ENCODE measurements around the gene KIAA1217.

GRCh38 chr10:24259365-24260130, 50.6 kb downstream of the KIAA1217 start:
- TF ChIP-seq, protein P1, sequence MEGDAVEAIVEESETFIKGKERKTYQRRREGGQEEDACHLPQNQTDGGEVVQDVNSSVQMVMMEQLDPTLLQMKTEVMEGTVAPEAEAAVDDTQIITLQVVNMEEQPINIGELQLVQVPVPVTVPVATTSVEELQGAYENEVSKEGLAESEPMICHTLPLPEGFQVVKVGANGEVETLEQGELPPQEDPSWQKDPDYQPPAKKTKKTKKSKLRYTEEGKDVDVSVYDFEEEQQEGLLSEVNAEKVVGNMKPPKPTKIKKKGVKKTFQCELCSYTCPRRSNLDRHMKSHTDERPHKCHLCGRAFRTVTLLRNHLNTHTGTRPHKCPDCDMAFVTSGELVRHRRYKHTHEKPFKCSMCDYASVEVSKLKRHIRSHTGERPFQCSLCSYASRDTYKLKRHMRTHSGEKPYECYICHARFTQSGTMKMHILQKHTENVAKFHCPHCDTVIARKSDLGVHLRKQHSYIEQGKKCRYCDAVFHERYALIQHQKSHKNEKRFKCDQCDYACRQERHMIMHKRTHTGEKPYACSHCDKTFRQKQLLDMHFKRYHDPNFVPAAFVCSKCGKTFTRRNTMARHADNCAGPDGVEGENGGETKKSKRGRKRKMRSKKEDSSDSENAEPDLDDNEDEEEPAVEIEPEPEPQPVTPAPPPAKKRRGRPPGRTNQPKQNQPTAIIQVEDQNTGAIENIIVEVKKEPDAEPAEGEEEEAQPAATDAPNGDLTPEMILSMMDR (conservative IDR thresholded peaks at IDR 0.05) = no peak
- no peak for TF ChIP-seq ZFX (IDR thresholded peaks at IDR 0.05)
